H1 (cell line): ENCODE results near the gene SVEP1. TPM values are rescaled to one million over a fixed set of nuclear protein-coding genes. Genes with fewer than 3 reads are reported as not detected.

ENCODE experiments used
- CTCF ChIP-seq, 3 experiments: IDR thresholded peaks; 1 replicate in 2 of 3; 2 replicates in 1 of 3; pipeline versions ENCODE4 v1.5.1 to v1.6.1; 2011; ENCODE audit warnings: low read length in 3 of 3, mild to moderate bottlenecking in 3 of 3, inconsistent platforms in 2 of 3, low read depth in 1 of 3, moderate library complexity in 1 of 3; ENCODE audit not compliant: insufficient read depth in 1 of 3; ENCODE audit errors: control extremely low read depth in 1 of 3
- KDM1A ChIP-seq: fragments of 200-600, 300-600 bp; sonication (generic); IDR thresholded peaks from 2 replicates; pipeline ENCODE4 v1.7.1; 2016; ENCODE audit warnings: mild to moderate bottlenecking, low read length, borderline replicate concordance
- polyA plus RNA-seq, 7 experiments: library from polyadenylated mRNA; depleted of rRNA in 3 of 7; stranded (reverse) in 5 of 7; unstranded in 2 of 7; fragments of >200 nt in 5 of 7; fragments of 200-250 nt in 2 of 7; gene quantifications; 1 replicate in 5 of 7; 2 replicates in 1 of 7; 4 replicates in 1 of 7; pipeline versions ENCODE4 v1.2.1 to v1.2.3, GENCODE V29; 2011 to 2013; ENCODE audit warnings: missing spikeins in 2 of 7, mixed read lengths in 2 of 7
- total RNA-seq: library from RNA; stranded (reverse); fragmentation: NEBNext Ultra II Directional; extraction: Animal tissue kit (Norgen Biotek cat#: 25700); gene quantifications from 2 replicates; pipeline ENCODE4 v1.2.1, GENCODE V29; 2021

The SVEP1 gene
- total and polyA plus RNA-seq, 2 of the 8 experiments (the other 6 are each of a cell fraction or from before 2014, with no cell fraction given): 0.11 to 0.37 TPM

GRCh38 chr9:110546411-110546871, 33.1 kb downstream of the SVEP1 start (continued):
- TF ChIP-seq CTCF (IDR thresholded peaks at IDR 0.05; ENCODE audit: control extremely low read depth in 1 of 3, insufficient read depth in 1 of 3, low read depth in 1 of 3, low read length in 3 of 3) (no peak), KDM1A (no peak)
